Sigmoid colon (tissue), 4 donors: Measurements from ENCODE around the gene GRID1.

Experiments
- CTCF ChIP-seq, 4 experiments: fragments of 450-650 bp in 3 of 4; fragments of 200-600 bp in 1 of 4; IDR thresholded peaks; one replicate each; pipeline ENCODE4 v1.5.1; 2016 to 2019; ENCODE audit warnings: antibody characterized with exemption in 4 of 4, mild to moderate bottlenecking in 3 of 4, moderate library complexity in 2 of 4
- EP300 ChIP-seq, 4 donors: sonication (generic); formaldehyde crosslinking; IDR thresholded peaks; one replicate each; pipeline ENCODE4 v1.6.1; 2017; ENCODE audit warnings: antibody characterized with exemption in 4 of 4
- POLR2A ChIP-seq, 2 donors: fragments of 450-650 bp; IDR thresholded peaks; one replicate each; pipeline ENCODE4 v1.6.1; 2016; ENCODE audit warnings: antibody characterized with exemption in 2 of 2, mild to moderate bottlenecking in 2 of 2, moderate library complexity in 2 of 2
- POLR2AphosphoS5 ChIP-seq, 4 donors: sonication (generic); formaldehyde crosslinking; IDR thresholded peaks; one replicate each; pipeline ENCODE4 v1.6.1; 2017; ENCODE audit warnings: antibody characterized with exemption in 4 of 4

GRCh38 chr10:86071758-86072157 lies 294.8 kb downstream of the GRID1 start:
- TF ChIP-seq EP300 (IDR thresholded peaks at IDR 0.05) (no peak), CTCF (IDR thresholded peaks at IDR 0.05) (no peak), POLR2AphosphoS5 (IDR thresholded peaks at IDR 0.05) (no peak), POLR2A (IDR thresholded peaks at IDR 0.05) (no peak)
